NCI-H748 (cell line): ENCODE data around the gene MTHFD2L.
"Not testable (repeated sequence)": the region's sequence is repeated elsewhere in the genome, so short reads cannot be mapped to it uniquely, and the experiment has no call there.

ENCODE experiments used
- DNase-seq: peaks from one replicate; lab custom pipeline; 2025; ENCODE audit not compliant: unreplicated experiment; lab: John Stamatoyannopoulos, UW

Gene MTHFD2L

DNA sequence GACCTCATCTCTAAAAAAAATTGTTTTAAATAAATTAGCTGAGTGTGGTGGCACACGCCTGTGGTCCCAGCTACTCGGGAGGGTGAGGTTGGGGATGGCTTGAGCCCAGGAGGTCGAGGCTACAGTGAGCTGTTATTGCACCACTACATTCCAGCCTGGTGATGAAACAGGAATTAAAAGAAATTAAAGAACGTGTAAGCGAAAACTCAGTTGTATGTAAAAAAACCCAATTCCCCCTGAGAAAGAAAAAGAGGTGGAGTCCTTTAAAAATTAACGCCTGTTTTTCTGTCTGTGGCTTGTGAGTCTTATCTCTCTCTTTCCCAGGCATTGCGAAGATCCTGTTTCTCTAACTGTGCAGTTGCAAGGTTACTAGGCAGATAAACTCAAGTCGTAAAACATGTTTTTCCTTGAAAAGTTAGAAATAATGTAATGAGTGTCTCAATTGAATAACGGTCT, 172.4 kb downstream of the MTHFD2L start:
- no peak for DNase-seq

DNA sequence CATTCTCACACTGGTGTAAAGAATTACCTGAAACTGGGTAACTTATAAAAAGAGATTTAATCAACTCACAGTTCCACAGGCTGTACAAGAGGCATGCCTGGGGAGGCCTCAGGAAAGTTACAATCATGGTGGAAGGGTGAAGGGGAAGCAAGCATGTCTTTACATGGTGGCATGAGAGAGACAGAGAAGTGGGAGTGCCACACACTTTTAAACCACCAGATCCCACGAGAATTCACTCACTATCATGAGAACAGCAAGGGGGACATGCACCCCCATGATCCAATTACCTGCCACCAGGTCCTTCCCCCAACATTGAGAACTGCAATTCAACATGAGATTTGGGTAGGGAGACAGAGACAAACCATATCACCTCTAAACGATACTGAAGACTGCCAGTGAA, 173.3 kb downstream of the MTHFD2L start:
- no peak for DNase-seq

DNA sequence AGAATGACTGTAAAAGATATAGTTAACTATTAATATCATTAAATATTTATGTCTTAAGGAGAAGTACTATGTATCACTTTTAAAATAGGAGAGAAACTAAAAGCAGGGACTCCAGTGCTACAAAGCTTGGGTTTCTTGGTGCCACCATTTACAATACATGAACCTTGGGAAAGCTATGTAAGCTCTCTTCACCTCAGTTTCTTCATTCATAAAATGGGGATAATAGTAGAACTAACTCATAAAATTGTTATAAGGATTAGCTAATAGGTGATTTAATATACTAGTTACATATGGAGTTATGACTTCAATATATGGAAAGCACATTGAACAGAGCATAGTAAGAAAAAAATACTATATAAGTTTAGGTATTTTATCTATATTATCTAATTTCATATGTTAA, 174.0 kb downstream of the MTHFD2L start:
- no peak for DNase-seq

DNA sequence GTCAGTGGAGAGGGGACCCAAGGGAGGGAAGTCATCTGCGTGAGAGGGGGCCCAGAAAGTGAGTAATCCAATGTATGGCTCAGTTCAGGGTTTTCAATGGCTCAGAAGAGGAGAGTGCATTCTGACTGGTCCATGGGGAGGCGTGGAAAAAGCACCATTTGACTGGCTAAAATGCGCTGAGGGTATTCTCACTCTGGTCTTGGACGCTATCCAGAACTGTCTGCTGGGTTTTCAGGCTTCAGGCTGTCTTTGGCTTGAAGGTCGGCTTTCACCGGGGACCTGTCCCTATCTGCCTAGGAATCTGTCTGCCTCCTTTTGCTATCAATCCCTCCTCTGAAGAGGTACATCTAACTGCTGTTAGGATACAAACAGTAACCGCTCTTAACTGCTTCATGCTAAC, 176.7 kb downstream of the MTHFD2L start:
- no peak for DNase-seq

DNA sequence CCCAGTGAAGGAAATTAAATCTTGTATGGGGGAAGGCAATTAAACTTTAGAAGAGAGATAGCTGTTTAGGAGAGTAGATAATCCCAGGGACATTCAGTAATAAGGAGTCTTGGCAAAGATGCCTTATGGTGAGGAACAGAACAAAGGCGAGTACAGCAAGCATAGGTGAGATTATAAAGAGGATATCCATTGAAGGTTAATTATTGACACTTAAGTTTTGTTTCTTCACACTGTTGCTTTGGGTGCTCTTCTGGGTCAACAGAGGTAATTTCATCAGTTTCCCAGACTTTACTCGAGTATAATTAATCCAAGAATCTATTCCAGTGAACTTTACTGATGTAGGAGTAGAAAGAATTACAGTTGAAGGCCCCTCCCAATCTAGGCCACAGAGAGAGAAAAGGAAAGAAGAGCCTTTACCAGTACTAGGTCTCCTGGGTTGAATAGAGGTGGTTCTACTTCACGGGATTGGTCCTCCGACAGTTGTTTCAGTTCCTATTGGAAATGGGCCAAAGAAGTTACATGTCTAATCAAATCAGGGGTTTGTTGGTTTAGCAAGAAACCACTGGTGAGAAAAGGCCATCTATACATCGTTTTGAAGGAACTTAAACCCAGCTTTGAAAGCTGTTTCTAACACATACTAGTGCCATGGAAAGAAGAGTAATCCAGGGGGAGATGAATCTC, 177.6 kb downstream of the MTHFD2L start:
- no peak for DNase-seq

DNA sequence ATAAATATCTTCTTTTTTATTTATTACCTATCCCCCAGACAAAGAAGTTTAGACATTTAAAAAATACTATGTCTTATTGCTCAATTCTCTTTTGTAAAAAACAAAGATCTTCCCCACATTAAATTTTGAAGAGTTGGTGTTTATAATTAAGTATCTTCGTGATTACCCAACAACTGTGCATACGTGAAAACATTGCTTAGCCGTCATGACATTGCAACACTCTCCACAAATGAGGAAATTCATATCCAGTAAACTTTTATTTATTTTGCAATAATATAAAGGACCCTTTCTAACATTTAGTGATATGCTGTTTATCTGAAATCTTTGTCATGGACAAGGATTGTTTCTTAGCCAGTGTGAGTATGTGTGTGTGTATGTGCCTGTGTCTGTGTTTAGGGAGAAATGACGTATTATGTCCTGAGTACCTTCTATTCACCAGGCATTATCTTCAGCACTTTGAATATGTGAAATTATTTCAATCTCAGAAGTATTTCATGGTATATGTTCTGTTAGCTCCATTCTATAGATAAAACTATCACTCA, 180.9 kb downstream of the MTHFD2L start:
- no peak for DNase-seq

DNA sequence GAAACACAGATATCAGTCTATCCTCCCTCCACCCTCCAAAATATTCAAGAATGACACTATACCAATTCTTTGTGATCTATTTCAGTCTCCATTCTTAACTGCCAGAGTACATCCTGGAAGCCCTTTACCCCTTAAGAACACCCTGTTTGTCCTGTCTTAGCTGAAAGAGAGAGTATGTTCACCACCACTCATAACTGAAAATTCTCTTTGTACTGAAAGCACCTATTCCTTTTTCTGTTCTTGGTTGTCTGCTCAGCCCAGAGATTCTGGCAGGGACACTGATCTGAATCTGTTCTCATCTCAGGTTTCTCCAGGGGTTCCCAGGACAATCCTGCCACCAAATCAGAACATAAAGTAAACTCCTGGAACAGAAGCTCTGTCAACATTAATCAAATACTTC, 181.6 kb downstream of the MTHFD2L start:
- DNase-seq: no peak

DNA sequence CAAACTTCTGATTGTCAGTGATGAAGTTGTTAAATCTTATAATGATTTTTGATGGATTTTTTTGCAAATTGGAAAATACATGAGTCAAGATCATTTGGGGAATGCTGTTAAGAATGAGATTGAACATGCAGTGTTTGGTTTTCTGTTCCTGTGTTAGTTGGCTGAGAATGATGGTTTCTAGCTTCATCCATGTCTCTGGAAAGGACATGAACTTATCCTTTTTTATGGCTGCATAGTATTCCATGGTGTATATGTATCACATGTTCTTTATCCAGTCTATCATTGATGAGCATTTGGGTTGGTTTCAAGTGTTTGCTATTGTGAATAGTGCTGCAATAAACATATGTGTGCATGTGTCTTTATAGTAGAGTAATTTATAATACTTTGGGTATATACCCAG, 182.5 kb downstream of the MTHFD2L start:
- not testable (repeated sequence) for DNase-seq

DNA sequence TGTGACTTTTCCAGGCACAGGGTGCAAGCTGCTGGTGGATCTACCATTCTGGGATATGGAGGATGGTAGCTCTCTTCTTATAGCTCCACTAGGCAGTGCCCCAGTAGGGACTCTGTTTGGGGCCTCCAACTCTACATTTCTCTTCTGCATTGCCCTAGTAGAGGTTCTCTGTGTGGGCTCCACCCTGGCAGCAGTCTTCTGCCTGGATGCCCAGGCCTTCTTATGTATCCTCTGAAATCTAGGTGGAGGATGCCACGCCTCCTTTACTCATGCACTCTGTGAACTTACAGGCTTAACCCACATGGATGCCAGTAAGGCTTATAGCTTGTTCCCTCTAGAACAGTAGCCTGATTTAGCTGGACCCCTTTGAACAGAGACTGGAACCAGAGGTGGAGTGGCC, 186.1 kb downstream of the MTHFD2L start:
- DNase-seq: no peak
